GM18873 (cell line): Measurements from ENCODE around the gene VWA5B1.
"Not testable (repeated sequence)": the region's sequence is repeated elsewhere in the genome, so short reads cannot be mapped to it uniquely, and the experiment has no call there.

Experiments used
- ATAC-seq: cut with Tn5 transposase; IDR thresholded peaks from one replicate; pipeline ENCODE4 v1.9.1; 2021; ENCODE audit warnings: mild to moderate bottlenecking, moderate library complexity, moderate number of reproducible peaks; ENCODE audit not compliant: unreplicated experiment, low FRiP score

Gene VWA5B1

DNA sequence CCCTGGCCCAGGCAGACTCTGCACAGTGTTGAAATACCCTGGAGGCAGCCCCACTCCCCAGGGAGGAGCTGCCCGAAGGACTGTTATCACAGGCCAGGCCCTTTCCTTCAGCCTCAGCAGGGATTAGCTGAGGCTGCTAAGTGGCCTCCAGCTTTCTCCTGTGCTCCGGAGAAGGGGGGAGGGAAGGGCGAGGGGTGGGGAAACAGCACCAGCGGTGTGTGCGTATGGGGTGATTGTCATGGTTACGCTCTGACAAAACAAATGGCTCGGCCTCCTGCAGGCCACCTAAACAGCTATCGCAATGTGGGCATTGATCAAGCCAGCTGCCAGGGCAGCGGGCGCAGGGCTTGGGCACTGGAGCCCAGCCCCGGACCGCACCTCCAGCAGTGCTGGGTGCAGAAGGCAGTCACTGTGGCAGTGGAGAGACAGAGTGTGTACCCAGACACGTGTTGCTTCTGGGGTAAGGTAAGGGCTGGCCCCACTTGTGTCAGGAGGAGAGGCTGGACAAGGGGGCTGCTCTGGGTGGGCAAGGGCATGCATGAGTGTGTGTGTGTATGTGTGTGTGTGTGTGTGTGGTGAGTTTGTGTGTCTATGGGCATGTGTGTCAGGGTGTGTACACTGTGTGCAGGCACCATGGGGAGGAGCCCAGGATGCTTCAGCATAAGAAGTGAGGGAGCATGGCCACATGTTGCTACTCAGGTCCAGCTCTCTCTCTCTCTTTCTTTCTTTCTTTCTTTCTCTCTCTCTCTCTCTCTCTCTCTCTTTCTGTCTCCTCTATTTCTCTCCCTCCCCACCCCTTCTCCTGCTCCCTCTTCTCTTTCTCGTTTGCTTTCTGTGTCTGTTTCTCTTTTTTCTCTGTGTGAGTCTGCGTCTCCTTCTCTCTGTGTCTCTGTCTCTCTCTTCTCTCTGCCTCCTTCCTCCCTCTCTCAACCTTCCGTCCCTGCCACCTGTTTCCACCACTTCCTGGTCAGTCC lies at the start of gene VWA5B1:
Gene VWA5B1, plus strand, starts transcription at position 252 of the 974 bp plus-strand sequence. CDS start 19,727 bp downstream, outside the sequence.
- ATAC-seq = no peak

- no peak for ATAC-seq
Measured at GRCh38 chr1:20242890-20243479, 47.7 kb upstream of the VWA5B1 start.

GRCh38 chr1:20248971-20249612 lies 41.6 kb upstream of the VWA5B1 start:
- no peak for ATAC-seq

GRCh38 chr1:20250340-20250989 lies 40.2 kb upstream of the VWA5B1 start:
- ATAC-seq = no peak

- ATAC-seq = no peak
Measured at GRCh38 chr1:20252587-20252986, 38.1 kb upstream of the VWA5B1 start.

DNA sequence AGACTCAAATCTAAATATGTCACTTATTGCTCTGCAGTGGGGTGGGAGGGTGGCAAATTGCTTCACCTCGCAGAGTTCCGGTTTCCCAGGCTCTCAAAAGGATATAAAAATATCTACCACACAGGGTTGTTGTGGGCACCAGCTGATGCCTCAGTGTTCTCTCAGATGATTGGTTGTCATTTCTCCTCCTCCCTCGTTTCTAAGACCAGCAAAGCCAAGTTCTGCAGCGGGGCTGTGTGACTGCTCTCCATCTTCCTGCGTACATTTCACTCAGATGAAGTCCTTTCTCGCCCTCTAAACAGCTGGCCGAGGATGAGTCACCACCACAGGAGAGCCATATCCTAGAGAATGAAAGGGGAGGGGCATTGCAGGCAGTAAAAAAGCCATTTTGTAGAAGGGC lies 35.0 kb upstream of the VWA5B1 start:
- no peak for ATAC-seq

GRCh38 chr1:20259646-20260045 lies 31.0 kb upstream of the VWA5B1 start:
- no peak for ATAC-seq

DNA sequence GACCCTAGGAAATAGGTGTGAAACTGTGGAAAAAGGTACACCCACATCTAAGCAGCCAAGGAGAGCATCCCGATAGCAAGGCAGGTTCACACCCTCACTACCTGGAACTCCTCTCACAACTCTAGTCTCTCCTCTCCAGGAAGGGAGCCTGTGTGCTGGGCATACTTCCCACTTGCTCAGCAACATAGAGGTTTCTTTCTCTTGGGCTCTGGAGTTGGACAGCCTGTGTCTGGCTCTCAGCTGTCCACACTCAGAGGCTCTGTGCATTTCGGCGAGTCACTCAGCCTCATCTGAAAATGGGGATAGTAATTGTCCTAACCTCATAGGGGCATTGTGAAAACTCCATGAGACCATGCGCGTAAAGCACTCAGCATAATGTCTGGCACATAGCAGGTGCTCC lies 29.6 kb upstream of the VWA5B1 start:
- ATAC-seq = no peak

- no peak for ATAC-seq
Measured at GRCh38 chr1:20262810-20263534, 27.7 kb upstream of the VWA5B1 start.

DNA sequence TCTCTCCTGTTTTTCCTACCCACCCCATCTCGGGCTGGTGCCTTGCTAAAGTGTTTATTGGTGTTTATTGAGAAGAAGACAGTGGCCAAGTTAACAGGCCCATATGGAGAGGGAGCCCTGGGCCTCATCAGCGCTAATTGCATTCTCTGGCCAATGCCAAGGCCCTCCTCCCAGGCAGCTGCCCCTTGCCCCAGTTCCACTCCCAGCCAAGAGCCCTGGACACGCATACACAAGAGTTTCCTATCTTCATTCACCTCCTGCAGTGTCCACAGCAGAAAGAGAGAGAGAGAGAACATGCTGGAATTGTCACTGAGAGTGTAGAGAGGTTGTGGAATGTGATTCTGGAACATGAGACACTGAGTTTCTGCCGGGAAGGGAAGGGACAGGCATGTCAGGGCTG lies 25.4 kb upstream of the VWA5B1 start:
- no peak for ATAC-seq

DNA sequence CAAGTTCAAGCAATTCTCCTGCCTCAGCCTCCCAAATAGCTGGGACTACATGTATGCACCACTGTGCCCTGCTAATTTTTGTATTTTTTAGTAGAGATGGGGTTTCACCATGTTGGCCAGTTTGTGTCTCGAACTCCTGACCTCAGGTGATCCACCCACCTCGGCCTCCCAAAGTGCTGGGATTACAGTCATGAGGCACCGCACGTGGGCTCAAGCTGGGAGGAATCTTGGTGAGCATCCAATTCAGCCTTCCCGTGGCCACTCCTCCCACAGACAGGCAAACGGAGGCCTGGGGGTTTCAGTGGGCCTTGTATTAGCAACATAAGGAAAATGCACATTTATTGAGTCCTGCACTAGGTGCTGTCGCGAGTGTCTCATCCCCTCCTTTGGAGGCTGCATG lies 24.5 kb upstream of the VWA5B1 start:
- ATAC-seq = no peak

GRCh38 chr1:20266642-20267041 lies 24.0 kb upstream of the VWA5B1 start:
- no peak for ATAC-seq

DNA sequence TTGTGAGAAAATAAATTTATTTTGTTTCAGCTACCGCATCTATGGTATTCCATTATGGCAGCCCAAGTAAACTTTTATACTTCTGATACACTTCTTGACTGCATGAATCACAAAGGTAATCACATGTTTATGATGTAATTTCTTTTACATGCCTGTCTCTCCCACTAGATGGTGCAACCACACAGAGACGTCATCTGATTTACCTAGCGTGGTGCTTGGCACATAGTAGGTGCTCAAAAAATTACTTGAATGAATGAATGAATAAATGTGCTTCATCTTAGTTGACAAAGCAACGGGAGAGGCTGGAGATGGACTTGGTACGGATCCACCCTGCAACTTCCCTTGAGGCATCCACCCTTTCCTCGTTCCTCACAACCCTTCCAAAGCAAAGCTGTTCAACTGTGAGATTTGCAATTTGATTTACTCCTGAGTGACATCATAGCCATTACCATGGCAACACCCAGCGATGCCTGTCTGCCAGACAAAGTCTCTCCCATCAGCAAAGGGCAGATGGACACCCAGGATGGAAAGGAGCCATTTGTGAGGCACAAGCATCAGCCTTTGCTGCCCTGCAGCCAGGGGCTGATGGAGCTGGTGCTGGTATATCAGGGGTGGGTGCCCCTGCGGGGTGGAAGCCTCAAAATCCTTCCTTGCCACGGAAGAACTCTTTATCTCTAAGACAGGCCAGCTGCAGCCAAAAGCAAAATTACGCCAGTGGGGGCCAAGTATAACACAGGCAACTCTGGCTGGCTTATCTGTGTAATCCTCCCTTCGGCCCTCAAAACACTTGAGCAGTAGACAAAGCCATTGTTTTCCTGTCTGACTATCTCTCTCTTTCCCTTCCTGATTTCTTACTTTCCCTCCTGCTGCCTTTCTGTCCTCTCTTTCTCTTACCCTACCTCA lies 18.9 kb upstream of the VWA5B1 start:
- ATAC-seq = no peak

DNA sequence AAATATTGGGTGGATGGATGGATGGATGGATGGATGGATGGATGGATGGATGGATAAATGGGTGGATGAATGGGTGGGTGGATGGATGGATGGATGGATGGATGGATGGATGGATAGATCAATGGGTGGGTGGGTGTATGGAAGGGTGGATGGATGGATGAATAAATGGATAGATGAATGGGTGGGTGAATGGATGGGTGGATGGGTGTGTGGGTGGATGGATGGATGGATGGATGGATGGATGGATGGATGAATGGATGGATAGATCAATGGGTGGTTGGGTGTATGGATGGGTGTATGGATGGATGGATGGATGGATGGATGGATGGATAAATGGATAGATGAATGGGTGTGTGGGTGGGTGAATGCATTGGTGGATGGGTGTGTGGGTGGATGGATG lies 17.0 kb upstream of the VWA5B1 start:
- not testable (repeated sequence) for ATAC-seq

- ATAC-seq = no peak
Measured at GRCh38 chr1:20275319-20275925, 15.3 kb upstream of the VWA5B1 start.

DNA sequence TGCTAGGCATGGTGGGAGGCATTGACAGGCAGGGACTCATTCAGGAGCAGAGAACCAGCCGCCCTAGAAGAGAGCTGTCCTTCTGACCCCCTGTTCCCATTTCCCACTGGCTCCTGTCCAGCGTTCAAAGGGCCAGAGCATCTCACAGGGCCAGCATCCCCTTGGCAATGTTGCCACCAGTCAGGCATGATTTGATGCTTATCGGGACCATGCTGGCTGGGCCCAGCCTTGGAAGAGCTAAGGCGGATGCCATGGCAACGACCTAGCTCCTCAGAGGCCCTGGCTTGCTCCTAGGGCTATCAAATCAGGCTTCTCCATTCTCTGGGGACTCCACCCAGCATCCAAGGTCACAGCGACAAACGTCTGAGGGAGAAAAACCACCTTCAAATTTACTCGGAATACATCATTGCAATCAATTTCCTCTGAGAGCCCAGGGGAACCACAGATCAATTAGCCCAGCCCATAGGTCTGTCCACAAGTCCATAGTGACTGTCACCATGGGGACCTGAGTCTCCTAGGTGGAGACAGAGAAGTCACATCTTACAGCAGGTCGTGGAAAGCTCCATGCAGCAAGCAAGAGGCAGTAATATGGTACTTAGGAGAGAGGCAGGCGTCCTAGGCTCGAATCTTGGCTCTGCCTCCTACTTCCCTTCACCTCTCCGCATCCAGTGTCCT lies 14.1 kb upstream of the VWA5B1 start:
- ATAC-seq = no peak

- ATAC-seq = no peak
Measured at GRCh38 chr1:20278692-20279130, 12.0 kb upstream of the VWA5B1 start.

DNA sequence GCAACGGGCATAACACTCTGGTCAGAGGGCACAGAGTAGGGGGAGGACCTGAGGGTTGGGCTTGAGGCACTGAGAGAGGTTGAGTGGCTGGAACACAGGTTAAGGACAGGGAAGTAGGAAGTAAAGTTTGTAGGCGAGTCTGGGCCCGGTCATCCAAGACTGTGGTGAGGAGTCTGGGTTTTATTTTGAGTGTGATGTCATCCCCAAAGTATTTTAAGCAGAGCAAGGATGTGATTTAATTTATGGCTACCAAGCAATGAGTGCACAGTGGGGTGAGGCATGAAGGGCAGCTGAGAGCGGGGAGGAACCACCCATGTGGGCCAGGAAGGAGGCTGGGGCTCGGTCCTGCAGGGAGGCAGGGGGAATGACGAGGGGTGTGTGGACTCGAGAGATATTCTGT lies 11.2 kb upstream of the VWA5B1 start:
- ATAC-seq = no peak
